CD4-positive, alpha-beta T cell treated with Interleukin-12 subunit alpha and Interleukin-12 subunit beta, for 1 hour (primary cell): ENCODE results near the gene RGS6.

ENCODE experiments used
- DNase-seq: peaks from one replicate; pipeline ENCODE4 v3.0.0-alpha.2; 2020

Gene RGS6

GRCh38 chr14:72538387-72538786 is 606.2 kb downstream of the RGS6 start:
- no peak for DNase-seq

- DNase-seq: no peak
These were observed 607.6 kb downstream of the RGS6 start for GRCh38 chr14:72539661-72540315.

- no peak for DNase-seq
These were observed 608.6 kb downstream of the RGS6 start for GRCh38 chr14:72540836-72541235.

GRCh38 chr14:72541546-72541945 is 609.3 kb downstream of the RGS6 start:
- DNase-seq: no peak

GRCh38 chr14:72543341-72543740 is 611.1 kb downstream of the RGS6 start:
- DNase-seq: no peak

GRCh38 chr14:72544615-72545387 is 612.6 kb downstream of the RGS6 start:
- no peak for DNase-seq

- no peak for DNase-seq
These were observed 613.4 kb downstream of the RGS6 start for GRCh38 chr14:72545411-72546311.

GRCh38 chr14:72546344-72547016 is 614.3 kb downstream of the RGS6 start:
- DNase-seq: no peak

- DNase-seq: no peak
These were observed 615.8 kb downstream of the RGS6 start for GRCh38 chr14:72547999-72548398.

- DNase-seq: no peak
These were observed 616.8 kb downstream of the RGS6 start for GRCh38 chr14:72549026-72549425.

- no peak for DNase-seq
These were observed 617.6 kb downstream of the RGS6 start for GRCh38 chr14:72549854-72550253.

- DNase-seq: no peak
These were observed 618.3 kb downstream of the RGS6 start for GRCh38 chr14:72550513-72550912.

- DNase-seq: no peak
These were observed 620.0 kb downstream of the RGS6 start for GRCh38 chr14:72552236-72552635.

- no peak for DNase-seq
These were observed 620.9 kb downstream of the RGS6 start for GRCh38 chr14:72553161-72553560.

- no peak for DNase-seq
These were observed 621.4 kb downstream of the RGS6 start for GRCh38 chr14:72553656-72554055.

GRCh38 chr14:72554401-72554800 is 622.2 kb downstream of the RGS6 start:
- DNase-seq: no peak

- no peak for DNase-seq
These were observed 622.9 kb downstream of the RGS6 start for GRCh38 chr14:72554994-72555608.

GRCh38 chr14:72555609-72556000 is 623.4 kb downstream of the RGS6 start:
- DNase-seq: no peak

GRCh38 chr14:72557671-72558070 is 625.4 kb downstream of the RGS6 start:
- no peak for DNase-seq

- no peak for DNase-seq
These were observed 626.5 kb downstream of the RGS6 start for GRCh38 chr14:72558721-72559120.

GRCh38 chr14:72559202-72559601 is 627.0 kb downstream of the RGS6 start:
- DNase-seq: no peak

GRCh38 chr14:72559669-72560255 is 627.5 kb downstream of the RGS6 start:
- no peak for DNase-seq
